Urinary bladder (tissue), 4 donors: ENCODE measurements around the gene PITX1. TPM values are rescaled to one million over a fixed set of nuclear protein-coding genes. Genes with fewer than 3 reads are reported as not detected.
A peak's percentile ranks its signal among the peaks of the same experiment; 100 is the strongest.

ENCODE experiments used
- DNase-seq: peaks from one replicate; pipeline ENCODE4 v3.0.0-alpha.2; 2015; ENCODE audit errors: extremely low spot score
- H3K27ac ChIP-seq: one replicate; pipeline ENCODE4 v1.5.1; 2013; ENCODE audit warnings: low read depth, mild to moderate bottlenecking, moderate library complexity
- H3K36me3 ChIP-seq: one replicate; pipeline ENCODE4 v1.6.1; 2013; ENCODE audit warnings: mild to moderate bottlenecking, moderate library complexity; ENCODE audit not compliant: insufficient read depth
- H3K4me1 ChIP-seq: one replicate; pipeline ENCODE4 v1.6.1; 2013; ENCODE audit warnings: mild to moderate bottlenecking, moderate library complexity; ENCODE audit not compliant: insufficient read depth
- H3K4me3 ChIP-seq: one replicate; pipeline ENCODE4 v1.5.1; 2013; ENCODE audit warnings: low read depth, low read length
- WGBS: extraction: QIAGEN DNeasy Blood & Tissue Kit; methylation state at CpG from one replicate; pipeline ENCODE4 v1.1.7; 2013; 5-methylcytosine and 5-hydroxymethylcytosine counted together
- polyA plus RNA-seq: library from polyadenylated mRNA; stranded (reverse); fragments of 200-250 nt; gene quantifications from one replicate; pipeline ENCODE4 v1.2.3, GENCODE V29; 2013
- total RNA-seq: library from RNA; depleted of rRNA; stranded (reverse); fragments of >200 nt; gene quantifications from one replicate; pipeline ENCODE4 v1.2.3, GENCODE V29; 2014
- donor health status: healthy with polysubstance abuse.
- donor health status: healthy.

PITX1 gene
- total and polyA plus RNA-seq, 2 donors: 50.1 to 178 TPM

DNA sequence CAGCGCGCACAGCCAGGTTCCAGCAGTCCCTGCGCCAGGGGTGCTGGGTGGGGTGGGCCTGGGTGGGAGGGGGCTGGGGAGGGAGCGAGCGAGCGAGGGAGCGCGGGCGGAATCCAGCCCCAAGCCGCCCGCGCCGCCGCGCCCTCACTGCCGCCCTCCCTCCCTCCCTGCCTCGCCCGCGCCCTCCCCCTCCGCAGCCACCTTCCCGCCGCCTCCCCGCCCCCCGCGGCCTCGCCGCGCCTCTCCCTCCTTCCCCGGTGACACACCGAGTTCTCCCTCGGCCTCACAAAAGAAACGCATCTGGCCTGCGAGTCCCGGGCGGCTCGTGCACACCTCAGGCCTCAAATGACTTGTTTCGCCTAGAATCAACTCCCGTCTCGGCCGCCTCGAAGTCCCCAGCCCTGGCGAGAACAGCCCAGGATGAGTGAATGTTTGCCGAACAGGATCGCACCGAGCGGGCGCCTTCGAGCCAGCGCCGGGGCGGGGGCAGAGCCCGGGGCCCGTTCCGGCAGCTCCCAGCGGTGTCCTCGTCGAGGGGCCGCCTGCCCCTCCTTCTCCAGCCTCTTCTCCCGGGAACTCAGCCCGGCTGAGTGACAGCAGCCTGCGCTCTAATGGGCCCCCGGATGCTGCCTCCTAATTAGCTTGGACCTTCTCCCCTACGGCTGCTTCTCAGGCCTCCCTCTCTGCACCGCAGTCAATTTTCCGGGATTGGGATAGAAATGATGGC lies 371 bp upstream of the PITX1 start:
- H3K4me3 ChIP-seq: peak overlapping the region; percentile 87
- no peaks in the 10 kb centered on the region for H3K36me3 ChIP-seq
- H3K4me1 ChIP-seq: no peaks in the 10 kb centered on the region
- WGBS: 1% methylated on average over 63 of the region's 65 CpGs
- no peak for DNase-seq
- H3K27ac ChIP-seq: peak overlapping the region; percentile 78

GRCh38 chr5:135032999-135033861 lies 798 bp downstream of the PITX1 start:
- Histone ChIP-seq H3K4me1 (no peaks in the 10 kb centered on the region), H3K36me3 (no peaks in the 10 kb centered on the region), H3K4me3 (peak overlapping the region; percentile 87), H3K27ac (peak overlapping the region; percentile 93)
- no peak for DNase-seq
- under 1% methylated on average over 89 of the region's 89 CpGs for WGBS

DNA sequence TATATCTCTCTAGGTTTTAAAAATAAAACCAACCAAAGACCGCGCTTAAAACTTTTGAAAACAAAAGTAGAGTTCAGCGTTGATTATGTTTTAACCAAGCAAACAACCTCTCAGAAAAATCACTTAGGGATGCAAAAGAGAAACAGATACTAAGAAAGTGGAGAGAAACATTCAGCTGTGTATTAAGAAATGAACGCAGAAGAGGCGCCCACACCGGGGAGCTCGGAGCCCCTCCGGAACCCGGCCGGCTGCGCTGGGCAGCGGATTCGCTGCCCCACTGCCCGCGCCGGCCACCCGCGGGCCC lies 1.4 kb downstream of the PITX1 start:
- H3K27ac ChIP-seq: peak overlapping the region; percentile 93

DNA sequence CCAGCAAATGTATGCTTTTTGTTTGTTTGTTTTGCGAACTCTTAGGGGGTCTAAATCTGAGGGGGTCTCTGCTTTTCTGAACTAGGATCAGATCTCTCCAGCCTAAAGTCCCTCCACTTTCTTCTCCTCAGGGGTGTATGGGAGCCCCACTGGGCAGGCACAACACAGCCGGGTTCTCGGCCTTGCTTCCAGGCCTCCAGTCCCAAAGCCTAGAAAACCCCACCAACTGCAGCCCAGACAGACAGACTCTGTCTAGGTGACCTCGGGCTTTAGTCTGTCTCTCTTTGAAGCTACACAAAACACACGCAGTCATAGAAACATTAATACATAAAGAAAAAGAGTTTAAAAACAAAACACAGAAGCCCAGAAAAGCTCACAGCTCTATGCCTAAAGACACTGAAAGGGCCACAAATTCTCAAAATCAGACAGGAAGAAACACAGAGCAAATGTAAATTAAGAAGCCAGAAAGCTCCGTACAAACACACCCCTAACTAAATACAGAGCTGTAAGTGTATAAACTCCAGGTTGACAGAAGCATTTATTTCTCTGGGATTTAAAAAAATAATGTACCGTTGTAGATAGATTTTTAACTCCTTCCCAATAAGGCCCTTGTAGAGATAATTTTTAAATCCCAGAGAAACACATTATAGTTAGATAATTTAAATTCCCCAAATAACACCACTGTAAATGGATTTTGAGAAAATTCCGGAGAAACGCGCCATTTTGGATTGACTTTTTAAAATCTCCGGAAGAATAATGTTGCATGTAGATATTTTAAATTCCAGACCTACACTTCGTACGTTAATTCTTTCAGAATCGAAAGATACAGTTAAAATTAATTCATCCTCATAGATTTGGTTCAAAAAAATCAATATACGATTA lies 2.0 kb downstream of the PITX1 start:
- DNase-seq: no peak
- H3K4me3 ChIP-seq: peak overlapping the region; percentile 87
- no peaks in the 10 kb centered on the region for H3K36me3 ChIP-seq
- no peaks in the 10 kb centered on the region for H3K4me1 ChIP-seq
- peak overlapping the region; percentile 94 for H3K27ac ChIP-seq
- WGBS: 12% methylated on average over 15 of the region's 15 CpGs

More for the DNA sequence above, 1.4 kb downstream of the PITX1 start:
- DNase-seq: no peak
- Histone ChIP-seq H3K4me3 (peak overlapping the region; percentile 87), H3K36me3 (no peaks in the 10 kb centered on the region), H3K4me1 (no peaks in the 10 kb centered on the region)
- 2% methylated on average over 18 of the region's 18 CpGs for WGBS

GRCh38 chr5:135030956-135031812 lies 2.8 kb downstream of the PITX1 start:
- peak overlapping the region; percentile 67 for H3K4me3 ChIP-seq
- DNase-seq: no peak
- H3K27ac ChIP-seq: peak overlapping the region; percentile 94
- 6% methylated on average over 57 of the region's 57 CpGs for WGBS
- no peaks in the 10 kb centered on the region for H3K36me3 ChIP-seq
- H3K4me1 ChIP-seq: no peaks in the 10 kb centered on the region

- no peak for DNase-seq
- WGBS: 10% methylated on average over 13 of the region's 13 CpGs
- peak overlapping the region; percentile 67 for H3K4me3 ChIP-seq
- H3K27ac ChIP-seq: peak overlapping the region; percentile 94
- H3K4me1 ChIP-seq: no peaks in the 10 kb centered on the region
- no peaks in the 10 kb centered on the region for H3K36me3 ChIP-seq
Measured at GRCh38 chr5:135030123-135030955, 3.7 kb downstream of the PITX1 start.

DNA sequence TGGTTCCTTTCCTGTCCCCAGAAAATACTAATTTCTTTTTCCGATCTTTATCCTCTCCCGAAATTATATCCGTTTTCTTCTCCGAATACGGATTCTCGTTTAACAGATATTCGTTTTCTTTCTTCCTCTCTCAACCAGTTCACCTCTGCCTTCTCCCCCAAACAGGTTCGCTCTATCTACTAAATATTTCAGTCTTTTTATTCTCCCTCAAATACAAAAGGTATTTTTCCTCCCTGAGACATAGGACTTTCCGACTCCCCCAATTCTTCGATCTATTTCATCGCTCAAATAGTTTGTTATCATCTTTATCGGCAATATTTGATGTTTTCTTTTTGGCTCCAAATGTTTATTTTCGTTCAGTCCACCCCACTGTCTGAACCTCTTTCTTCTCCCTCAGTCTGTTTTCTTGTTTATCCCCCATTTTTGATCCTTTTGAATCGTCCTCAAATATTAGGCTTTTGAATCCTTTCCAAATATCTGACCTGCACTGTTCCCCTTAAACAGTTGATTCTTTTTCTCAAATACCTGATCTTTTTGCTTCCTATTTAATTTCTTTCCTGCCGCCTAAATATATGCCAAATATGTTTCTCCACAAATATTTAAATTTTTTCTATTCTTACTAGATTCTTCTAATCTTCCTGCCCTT lies 4.4 kb downstream of the PITX1 start:
- H3K36me3 ChIP-seq: no peaks in the 10 kb centered on the region
- H3K4me1 ChIP-seq: no peaks in the 10 kb centered on the region
- no peak for DNase-seq
- 12% methylated on average over 15 of the region's 15 CpGs for WGBS
- H3K27ac ChIP-seq: no peak overlapping the region
- H3K4me3 ChIP-seq: peak overlapping the region; percentile 67

GRCh38 chr5:135028791-135029476 lies 5.1 kb downstream of the PITX1 start:
- no peaks in the 10 kb centered on the region for H3K36me3 ChIP-seq
- DNase-seq: no peak
- H3K4me3 ChIP-seq: peak overlapping the region; percentile 42
- 11% methylated on average over 62 of the region's 62 CpGs for WGBS
- no peaks in the 10 kb centered on the region for H3K4me1 ChIP-seq
- peak overlapping the region; percentile 88 for H3K27ac ChIP-seq

GRCh38 chr5:135027697-135028615 lies 6.1 kb downstream of the PITX1 start:
- WGBS: 11% methylated on average over 79 of the region's 79 CpGs
- H3K4me3 ChIP-seq: peak overlapping the region; percentile 42
- no peaks in the 10 kb centered on the region for H3K36me3 ChIP-seq
- no peaks in the 10 kb centered on the region for H3K4me1 ChIP-seq
- no peak for DNase-seq
- peak overlapping the region; percentile 88 for H3K27ac ChIP-seq

DNA sequence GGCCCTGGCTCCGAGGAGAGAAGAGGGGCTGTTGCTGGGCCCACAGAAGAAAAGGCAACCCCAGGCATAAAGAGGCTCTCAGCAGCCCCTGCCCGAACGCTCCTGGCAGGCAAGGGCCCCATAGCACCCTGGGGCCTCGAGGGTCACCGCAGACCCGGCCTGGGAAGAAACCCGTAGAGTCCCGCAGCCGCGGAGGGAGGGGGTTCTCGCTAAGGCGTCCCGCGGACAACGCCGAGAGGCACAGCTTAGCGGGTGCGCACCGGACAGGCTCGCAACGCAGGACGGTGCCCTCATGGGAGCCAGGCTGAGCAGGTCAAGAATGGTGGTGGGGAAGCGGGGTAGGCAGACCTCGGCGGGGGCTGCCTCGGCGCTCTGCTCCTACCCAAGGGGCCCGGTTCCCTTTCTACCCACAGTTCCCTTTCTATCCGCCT lies 6.7 kb downstream of the PITX1 start:
- Histone ChIP-seq H3K36me3 (no peaks in the 10 kb centered on the region), H3K27ac (peak overlapping the region; percentile 88), H3K4me1 (no peaks in the 10 kb centered on the region), H3K4me3 (peak overlapping the region; percentile 42)
- DNase-seq: no peak
- WGBS: 8% methylated on average over 29 of the region's 29 CpGs
